ENCODE results near the gene CSTPP1.

DNA sequence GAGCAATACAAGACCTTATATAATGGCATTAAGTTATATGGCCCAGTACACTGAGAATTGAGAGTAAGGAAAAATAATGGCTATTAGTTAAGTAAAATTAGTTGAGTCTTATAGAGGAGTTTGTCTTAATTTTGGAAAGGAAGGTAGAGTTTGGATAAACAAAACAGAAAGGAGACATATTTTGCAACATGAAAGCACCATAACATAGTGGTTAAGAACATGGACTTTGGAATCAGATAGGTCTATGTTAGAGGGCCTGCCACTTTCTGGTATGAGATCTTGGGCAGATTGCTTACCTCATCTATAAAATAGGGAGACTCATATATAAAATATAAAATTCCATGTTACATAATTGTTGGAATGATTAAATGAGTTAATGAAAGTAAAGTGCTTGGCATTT, 68.9 kb downstream of the CSTPP1 start:
- TF ChIP-seq ZFP3 (CRISPR knock-in tag; IDR thresholded peaks at IDR 0.05) (no peak), SNAI2 (CRISPR knock-in tag; IDR thresholded peaks at IDR 0.05) (no peak), PPARA (CRISPR knock-in tag; IDR thresholded peaks at IDR 0.05; ENCODE audit: borderline replicate concordance) (no peak)
- TF ChIP-seq, protein P1, sequence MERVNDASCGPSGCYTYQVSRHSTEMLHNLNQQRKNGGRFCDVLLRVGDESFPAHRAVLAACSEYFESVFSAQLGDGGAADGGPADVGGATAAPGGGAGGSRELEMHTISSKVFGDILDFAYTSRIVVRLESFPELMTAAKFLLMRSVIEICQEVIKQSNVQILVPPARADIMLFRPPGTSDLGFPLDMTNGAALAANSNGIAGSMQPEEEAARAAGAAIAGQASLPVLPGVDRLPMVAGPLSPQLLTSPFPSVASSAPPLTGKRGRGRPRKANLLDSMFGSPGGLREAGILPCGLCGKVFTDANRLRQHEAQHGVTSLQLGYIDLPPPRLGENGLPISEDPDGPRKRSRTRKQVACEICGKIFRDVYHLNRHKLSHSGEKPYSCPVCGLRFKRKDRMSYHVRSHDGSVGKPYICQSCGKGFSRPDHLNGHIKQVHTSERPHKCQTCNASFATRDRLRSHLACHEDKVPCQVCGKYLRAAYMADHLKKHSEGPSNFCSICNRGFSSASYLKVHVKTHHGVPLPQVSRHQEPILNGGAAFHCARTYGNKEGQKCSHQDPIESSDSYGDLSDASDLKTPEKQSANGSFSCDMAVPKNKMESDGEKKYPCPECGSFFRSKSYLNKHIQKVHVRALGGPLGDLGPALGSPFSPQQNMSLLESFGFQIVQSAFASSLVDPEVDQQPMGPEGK (CRISPR knock-in tag; IDR thresholded peaks at IDR 0.05; ENCODE audit: borderline replicate concordance), result no peak
